Mucosa of gallbladder (tissue), 1 donor: ENCODE measurements around the gene MAMLD1. TPM values are rescaled to one million over a fixed set of nuclear protein-coding genes. Genes with fewer than 3 reads are reported as not detected.

Source experiments
- DNase-seq: peaks from one replicate; pipeline ENCODE4 v3.0.0-alpha.2; 2020; ENCODE audit warnings: low spot score
- total RNA-seq: library from RNA; stranded (reverse); gene quantifications from one replicate; pipeline ENCODE4 v1.2.1, GENCODE V29; 2021
- donor health status: DM: no; HTN: no; CAD: no.

Gene MAMLD1
- total RNA-seq, 1 donor from 2014 or later, result 1.9 TPM

- DNase-seq, result no peak
Observed at GRCh38 chrX:150531467-150531866, 168.3 kb downstream of the MAMLD1 start.

DNA sequence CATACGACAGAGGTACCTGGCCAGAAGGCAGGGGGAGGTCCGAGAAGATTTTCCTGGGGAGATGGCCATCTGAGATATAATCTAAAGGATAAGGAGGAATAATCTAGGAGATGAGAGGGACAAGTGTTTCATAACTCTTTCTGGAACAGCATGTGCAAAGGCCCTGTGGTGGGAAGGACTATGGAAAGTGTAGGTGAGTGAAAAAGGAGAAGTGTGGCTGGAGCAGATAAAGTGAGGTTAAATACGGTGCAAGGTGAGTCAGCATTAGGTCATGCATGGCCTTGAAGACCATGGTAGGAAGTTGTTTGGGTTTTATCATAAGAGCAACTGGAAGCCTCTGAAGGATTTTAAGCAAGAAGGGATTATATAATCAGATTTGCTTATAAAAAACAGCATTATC, 170.7 kb downstream of the MAMLD1 start:
- no peak for DNase-seq

DNA sequence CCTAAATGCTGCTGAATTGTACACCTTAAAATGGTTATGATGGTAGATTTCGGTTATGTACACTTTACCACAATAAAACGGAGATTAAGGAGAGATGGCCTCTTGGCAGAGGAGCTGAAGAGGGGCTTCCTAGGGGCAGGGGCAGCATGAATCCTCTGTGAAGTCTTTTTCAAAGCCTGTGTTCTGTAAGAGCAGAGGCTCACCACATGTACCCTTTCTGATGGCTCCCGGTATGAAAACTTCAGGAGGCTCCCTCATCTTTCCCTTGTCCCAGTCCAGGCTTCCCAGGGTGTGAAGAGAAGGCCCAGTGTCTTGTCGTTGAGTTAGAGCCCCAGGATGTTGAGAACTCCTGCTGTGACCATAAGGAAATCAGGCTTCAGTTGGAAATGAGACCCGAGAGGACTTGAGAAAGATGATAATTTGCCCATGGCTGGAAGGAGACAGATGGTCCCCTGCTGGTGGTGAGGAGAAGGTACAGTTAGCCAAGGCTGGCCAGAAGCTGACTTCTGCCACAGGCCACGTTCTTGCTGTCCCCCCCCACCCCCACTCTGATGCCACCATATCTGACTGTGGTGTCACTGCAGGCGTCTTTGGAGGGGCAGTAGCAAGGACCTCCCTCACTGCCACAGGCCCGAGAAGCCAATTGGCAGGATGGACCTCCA, 173.5 kb downstream of the MAMLD1 start:
- DNase-seq, result no peak

GRCh38 chrX:150537851-150538250, 174.7 kb downstream of the MAMLD1 start:
- DNase-seq, result no peak

DNA sequence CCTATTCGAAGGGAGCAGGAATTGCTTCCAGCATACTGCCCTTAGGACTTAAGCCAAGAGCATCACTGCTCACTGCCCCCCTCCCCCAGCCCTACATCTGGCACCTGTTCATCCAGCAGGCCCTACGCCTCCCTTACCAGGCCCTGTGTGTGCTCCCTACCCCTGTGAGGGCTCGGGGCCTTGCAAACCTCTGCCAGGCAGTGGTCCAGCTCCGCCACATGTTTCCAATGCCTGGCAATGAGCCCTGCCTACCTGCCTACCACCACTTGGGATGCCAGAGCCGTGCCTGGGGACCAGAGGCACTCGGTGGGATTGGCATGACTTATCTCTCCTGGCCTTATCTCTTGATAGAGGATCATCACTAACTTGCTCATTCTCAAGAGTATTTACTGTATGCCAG, 177.8 kb downstream of the MAMLD1 start:
- no peak for DNase-seq

- DNase-seq, result no peak
Observed at GRCh38 chrX:150542846-150543229, 179.7 kb downstream of the MAMLD1 start.

DNA sequence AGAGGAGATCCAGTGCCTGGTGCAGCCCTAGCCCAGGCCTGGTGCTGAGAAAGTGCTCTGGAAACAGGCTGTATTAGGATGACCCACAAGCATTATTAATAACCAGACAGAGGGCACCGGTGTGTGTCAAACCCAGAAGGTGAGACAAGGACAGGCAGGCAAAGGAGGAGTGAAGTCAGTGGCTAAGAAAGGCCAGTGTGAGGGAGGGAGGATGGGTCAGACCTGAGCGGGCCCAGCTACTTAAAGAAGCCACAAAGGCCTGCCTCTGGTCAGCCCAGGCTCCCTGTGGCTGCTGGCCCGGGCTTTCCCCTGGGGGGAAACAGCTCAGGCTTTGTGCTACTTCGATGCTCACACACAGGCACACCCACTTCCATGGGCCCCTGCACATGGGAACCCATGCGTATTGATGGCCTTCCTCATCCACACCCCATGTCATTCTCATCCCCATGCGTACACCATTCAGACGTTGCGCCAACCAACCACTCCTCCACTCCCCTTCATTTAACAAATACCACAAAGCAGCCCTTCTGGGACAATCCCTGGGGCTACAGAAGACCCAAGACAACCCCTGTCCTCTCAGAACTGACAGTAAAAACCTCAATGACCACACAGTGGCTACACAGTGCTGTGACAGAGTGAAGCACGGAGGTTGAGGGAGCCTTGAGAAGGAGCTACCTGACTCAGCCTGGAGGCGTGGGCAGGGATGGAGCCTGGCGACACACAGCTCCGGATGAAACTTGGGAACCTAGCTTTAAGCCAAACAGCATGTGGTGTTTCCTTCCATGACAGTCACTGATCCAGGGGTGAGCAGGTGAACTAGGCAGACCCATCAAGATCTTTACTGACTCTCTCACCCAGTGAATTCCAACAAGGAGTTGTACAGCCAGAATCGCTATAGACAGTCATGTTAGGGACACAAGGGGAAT, 180.4 kb downstream of the MAMLD1 start:
- DNase-seq, result no peak

- DNase-seq, result no peak
Observed at GRCh38 chrX:150544222-150544787, 181.2 kb downstream of the MAMLD1 start.

DNA sequence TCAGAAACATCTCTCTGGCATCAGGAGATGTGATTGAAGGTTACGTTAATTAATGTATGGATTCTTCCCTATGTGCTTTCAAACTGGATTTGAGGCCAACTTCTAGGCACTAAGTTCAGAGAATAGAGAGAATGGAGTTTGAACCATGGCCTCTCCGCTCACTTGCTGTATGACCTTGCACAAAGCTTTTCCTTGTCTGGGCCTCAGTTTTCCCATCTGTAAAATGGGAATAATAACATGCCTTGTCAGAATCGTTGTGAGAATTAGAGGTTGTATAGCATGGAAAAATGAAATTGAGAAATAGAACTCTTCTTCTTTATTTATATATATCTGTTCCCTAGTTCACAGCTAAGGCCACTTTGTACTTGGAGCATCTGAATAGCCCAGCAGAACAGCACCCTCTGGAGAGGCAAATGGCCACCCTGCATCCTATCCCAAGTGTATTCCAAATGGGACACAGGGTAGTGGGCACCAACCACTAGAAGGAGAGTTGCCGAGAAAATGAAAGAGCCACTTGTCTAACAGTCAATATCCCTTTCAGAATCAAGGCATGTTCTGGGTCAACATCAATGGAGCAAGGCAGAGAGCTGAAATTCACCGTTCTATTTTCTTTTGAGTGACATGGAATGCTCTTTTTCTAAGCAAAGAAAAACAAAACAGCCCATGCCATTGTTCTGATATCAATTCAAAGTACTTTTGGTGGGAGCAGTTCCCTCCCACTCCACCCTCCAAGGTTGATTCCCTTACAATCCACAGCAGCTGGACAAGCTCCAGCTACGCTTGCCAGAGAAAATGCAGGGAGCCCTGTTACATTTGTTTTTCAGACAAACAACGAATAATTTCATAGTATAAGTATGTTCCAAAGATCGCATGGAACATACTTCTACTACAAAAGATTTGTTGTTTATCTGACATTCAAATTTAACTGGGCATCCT, 182.0 kb downstream of the MAMLD1 start:
- DNase-seq, result no peak

- DNase-seq, result no peak
Observed at GRCh38 chrX:150546711-150547153, 183.6 kb downstream of the MAMLD1 start.

- DNase-seq, result peak; percentile 52
Observed at GRCh38 chrX:150547375-150548115, 184.4 kb downstream of the MAMLD1 start.

- DNase-seq, result no peak
Observed at GRCh38 chrX:150548251-150548650, 185.1 kb downstream of the MAMLD1 start.

GRCh38 chrX:150548684-150549083, 185.6 kb downstream of the MAMLD1 start:
- no peak for DNase-seq

- DNase-seq, result no peak
Observed at GRCh38 chrX:150551963-150552362, 188.8 kb downstream of the MAMLD1 start.

GRCh38 chrX:150558424-150558823, 195.3 kb downstream of the MAMLD1 start:
- DNase-seq, result no peak

Other genes with a start within 250 kb of the MAMLD1 start
- 15.6 TPM for gene MTM1, start 205.3 kb downstream of the MAMLD1 start, total RNA-seq